Dendritic cell treated with granulocyte-macrophage colony-stimulating factor and Interleukin-4, amounts not matched to agents 40 ng/mL and 50 ng/mL, for 4 days (primary cell): ENCODE results near the gene NPC1L1.
"Not testable (repeated sequence)": the region's sequence is repeated elsewhere in the genome, so short reads cannot be mapped to it uniquely, and the experiment has no call there.

Experiments used
- H3K27ac Mint-ChIP-seq: one replicate; pipeline ENCODE4 v1.8.0; 2022; ENCODE audit warnings: mild to moderate bottlenecking, mixed read lengths
- H3K27me3 Mint-ChIP-seq: one replicate; pipeline ENCODE4 v1.8.0; 2022; ENCODE audit warnings: mild to moderate bottlenecking, mixed read lengths
- H3K36me3 Mint-ChIP-seq: one replicate; pipeline ENCODE4 v1.8.0; 2022; ENCODE audit warnings: low read depth, mixed read lengths
- H3K4me1 Mint-ChIP-seq: one replicate; pipeline ENCODE4 v1.8.0; 2022; ENCODE audit warnings: low read depth, mixed read lengths
- H3K4me3 Mint-ChIP-seq: one replicate; pipeline ENCODE4 v1.8.0; 2022; ENCODE audit warnings: mild to moderate bottlenecking, moderate library complexity, mixed read lengths
- H3K9me3 Mint-ChIP-seq: one replicate; pipeline ENCODE4 v1.8.0; 2022; ENCODE audit warnings: mixed read lengths
- intact Hi-C: fragments of 100-400 bp; cut with micrococcal nuclease; formaldehyde crosslinking; loops from one replicate; pipeline ENCODE4 v1.15.0; 2022

NPC1L1 gene

DNA sequence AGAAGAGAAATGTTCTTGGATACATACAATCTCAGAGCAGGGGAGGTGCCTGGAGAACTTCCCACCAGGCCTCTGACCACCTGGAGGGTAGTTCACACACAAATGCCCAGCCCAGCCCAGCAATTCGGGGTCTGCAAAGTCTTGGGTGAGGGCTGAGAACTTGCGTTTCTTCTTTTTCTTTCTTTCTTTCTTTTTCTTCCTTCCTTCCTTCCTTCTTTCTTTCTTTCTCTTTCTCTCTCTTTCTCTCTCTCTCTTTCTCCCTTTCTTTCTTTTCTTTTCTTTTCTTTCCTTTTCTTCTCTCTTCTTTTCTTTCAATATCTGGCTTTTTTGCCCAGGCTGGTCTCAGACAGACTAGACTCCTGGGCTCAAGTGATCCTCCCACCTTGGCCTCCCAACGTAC is 22.4 kb downstream of the NPC1L1 start:
- no peaks in the 10 kb centered on the region for H3K9me3 Mint-ChIP-seq
- no peak overlapping the region for H3K4me3 Mint-ChIP-seq
- peaks cover 1% of the 10 kb centered on the region for H3K27me3 Mint-ChIP-seq
- intact Hi-C loops, result no loop called here
- no peak overlapping the region for H3K27ac Mint-ChIP-seq
- no peaks in the 10 kb centered on the region for H3K36me3 Mint-ChIP-seq
- H3K4me1 Mint-ChIP-seq, result no peaks in the 10 kb centered on the region

DNA sequence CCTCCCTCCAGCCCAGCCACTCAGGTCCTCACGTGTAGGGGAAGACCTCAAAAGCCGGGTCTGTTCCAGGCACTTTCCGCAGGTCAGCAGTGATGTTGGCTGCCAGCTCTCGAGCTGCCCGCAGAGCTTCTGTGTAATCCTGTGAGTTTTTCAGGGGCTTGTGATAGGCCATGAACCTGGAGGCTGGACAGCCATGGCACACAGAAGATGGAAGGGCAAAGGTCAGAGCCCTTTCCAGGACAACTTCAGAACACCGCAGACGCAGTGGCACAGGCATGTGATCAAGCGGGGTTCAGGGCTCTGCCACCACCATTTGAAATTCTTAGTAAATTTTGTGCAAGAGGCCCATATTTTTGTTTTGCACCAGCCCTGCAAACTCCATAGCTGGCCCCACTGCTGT is 24.0 kb downstream of the NPC1L1 start:
- intact Hi-C loops, result no loop called here
- Mint-ChIP-seq H3K4me3 (no peak overlapping the region), H3K36me3 (no peaks in the 10 kb centered on the region), H3K27ac (no peak overlapping the region), H3K9me3 (no peaks in the 10 kb centered on the region), H3K27me3 (peaks cover 1% of the 10 kb centered on the region), H3K4me1 (no peaks in the 10 kb centered on the region)

DNA sequence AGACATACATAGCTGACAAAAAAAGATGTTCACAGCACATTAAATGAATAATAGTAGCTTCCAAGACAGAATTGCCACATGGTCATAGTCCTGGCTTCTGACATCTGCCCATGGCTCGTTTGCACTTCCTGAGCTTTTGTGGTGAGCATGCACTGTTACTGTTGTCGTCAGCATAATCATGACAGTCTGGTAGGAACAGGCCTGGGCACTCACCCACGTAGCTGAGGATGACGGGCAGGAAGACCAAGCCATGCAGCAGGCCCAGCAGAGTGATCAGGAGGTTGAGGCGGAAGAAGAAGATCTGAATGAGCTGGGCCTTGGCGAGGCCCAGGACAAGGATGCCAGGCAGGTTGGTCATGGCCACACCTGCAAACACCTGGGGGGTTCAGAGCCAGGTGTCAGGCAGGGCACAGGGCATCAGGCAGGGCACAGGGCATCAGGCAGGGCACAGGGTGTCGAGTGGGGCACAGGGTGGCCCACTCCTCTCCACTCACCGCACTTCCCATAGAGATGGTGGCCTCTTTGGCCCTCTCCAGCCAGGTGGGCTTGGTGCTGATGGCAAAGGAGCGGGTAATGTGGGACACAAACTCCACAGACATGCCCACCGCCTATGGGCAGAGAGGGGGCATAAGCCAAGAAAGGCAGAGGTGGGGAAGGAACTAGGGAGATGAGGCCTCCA is 25.4 kb downstream of the NPC1L1 start:
- Mint-ChIP-seq H3K36me3 (no peaks in the 10 kb centered on the region), H3K4me1 (no peaks in the 10 kb centered on the region), H3K27ac (no peak overlapping the region), H3K9me3 (no peaks in the 10 kb centered on the region), H3K4me3 (no peak overlapping the region), H3K27me3 (no peaks in the 10 kb centered on the region)
- intact Hi-C loops, result no loop called here

DNA sequence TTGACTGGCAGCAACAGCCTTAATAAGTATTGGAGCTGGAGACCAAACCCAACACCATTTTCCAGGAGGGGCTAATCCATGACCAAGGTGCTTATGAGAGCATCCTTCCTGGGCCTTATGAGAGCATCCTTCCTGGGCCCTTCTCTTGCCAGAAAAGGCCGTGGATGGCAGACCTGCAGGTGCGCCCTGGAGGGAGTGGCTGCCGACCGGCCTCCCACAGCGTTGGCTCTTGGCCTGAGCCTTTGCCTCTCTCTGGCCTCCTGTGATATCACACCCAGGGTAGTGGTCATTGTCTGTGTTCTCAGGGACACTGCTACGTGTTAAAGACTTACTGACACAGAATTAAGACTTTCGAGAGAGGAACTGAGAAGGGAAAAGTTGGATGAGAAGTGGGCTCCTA is 28.4 kb downstream of the NPC1L1 start:
- H3K27ac Mint-ChIP-seq, result no peak overlapping the region
- no peak overlapping the region for H3K4me3 Mint-ChIP-seq
- H3K27me3 Mint-ChIP-seq, result no peaks in the 10 kb centered on the region
- no peaks in the 10 kb centered on the region for H3K9me3 Mint-ChIP-seq
- intact Hi-C loops, result no loop called here
- peaks cover 8% of the 10 kb centered on the region for H3K4me1 Mint-ChIP-seq
- H3K36me3 Mint-ChIP-seq, result no peaks in the 10 kb centered on the region

DNA sequence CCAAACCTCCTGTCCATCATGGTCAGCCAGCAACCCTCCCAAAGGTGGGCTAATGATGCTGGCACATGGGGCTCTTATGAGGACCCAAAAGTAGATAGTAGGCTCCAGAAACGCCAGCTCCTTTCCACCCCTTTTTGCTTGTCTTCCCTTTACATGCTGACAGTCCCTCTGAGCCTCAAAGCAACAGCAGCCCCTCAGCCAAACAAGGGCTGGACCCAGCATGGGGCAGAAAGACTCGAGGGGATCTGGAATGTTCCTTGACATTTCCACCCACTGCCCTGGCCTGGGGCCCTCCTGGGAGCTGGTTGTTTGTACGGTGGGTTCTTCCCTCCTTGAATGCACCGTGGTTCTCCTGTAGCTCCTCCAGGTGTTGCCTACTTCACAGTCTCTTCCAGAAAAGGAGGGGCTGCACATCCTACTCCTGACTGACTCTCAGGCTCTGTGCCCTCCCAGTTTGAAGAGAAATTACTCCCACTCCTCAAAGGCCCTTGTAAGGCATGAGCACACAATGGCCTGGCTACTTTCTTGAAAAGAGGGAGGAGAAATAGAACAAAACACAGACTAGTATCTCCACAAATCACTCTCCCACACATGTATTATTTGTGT is 29.2 kb downstream of the NPC1L1 start:
- H3K9me3 Mint-ChIP-seq, result peaks cover 2% of the 10 kb centered on the region
- H3K27me3 Mint-ChIP-seq, result no peaks in the 10 kb centered on the region
- no peaks in the 10 kb centered on the region for H3K36me3 Mint-ChIP-seq
- no peak overlapping the region for H3K4me3 Mint-ChIP-seq
- no peak overlapping the region for H3K27ac Mint-ChIP-seq
- intact Hi-C loops, result no loop called here
- peaks cover 8% of the 10 kb centered on the region for H3K4me1 Mint-ChIP-seq

DNA sequence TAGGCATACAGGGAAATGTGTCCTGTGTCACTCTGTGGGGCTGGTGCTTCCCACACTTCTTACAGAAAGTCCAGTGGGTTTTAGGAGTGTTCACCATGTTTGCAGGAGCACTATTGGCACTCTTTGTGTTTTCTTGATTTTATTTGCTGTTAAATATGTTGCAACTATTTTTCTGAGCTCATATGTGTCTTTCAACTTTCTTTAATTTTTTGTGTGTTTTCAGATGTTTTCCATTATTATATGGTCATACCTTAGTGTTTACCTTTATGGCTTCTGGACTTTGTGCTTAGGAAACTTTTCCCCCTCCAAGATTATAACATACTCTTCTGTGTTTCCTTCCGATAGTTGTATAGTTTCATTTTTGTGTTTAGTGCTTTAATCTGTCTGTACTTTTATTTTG is 29.9 kb downstream of the NPC1L1 start:
- Mint-ChIP-seq H3K27ac (no peak overlapping the region), H3K36me3 (no peaks in the 10 kb centered on the region), H3K4me1 (peaks cover 8% of the 10 kb centered on the region), H3K27me3 (no peaks in the 10 kb centered on the region), H3K9me3 (peaks cover 8% of the 10 kb centered on the region), H3K4me3 (no peak overlapping the region)
- intact Hi-C loops, result no loop called here

DNA sequence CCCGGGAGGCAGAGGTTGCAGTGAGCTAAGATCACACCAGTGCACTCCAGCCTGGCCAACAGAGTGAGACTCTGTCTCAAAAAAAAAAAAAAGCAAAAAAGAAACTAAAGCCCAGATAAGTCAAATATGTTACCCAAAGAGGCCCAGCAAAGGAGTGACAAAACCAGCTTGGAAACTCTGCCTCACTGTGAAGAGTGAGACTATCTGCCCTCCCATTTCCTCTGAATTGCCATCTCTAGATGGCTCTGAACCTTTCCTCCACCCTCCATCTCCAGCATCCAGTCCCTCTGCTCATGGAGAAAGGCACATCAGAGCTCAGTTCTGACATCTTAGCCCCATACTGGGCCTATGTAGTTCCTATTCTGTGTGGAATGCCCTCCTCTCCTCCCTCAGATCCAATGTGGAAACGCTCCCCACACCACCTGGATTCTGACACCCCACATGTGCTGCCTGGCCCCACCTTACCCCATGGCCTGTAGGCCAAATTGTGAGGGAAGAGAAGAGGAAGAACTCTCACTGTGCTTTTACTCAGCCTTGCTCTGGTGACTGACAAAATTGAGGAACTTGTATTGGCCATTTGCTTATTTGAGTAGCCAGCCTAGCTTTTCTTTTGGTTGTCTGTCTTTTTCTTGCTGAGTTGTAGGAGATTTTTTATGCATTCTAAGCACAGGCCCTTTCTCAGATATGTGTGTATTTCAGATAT is 32.7 kb downstream of the NPC1L1 start:
- peak overlapping the region; percentile 50 for H3K27ac Mint-ChIP-seq
- H3K4me3 Mint-ChIP-seq, result no peak overlapping the region
- H3K9me3 Mint-ChIP-seq, result peaks cover 17% of the 10 kb centered on the region
- no peaks in the 10 kb centered on the region for H3K36me3 Mint-ChIP-seq
- intact Hi-C loops, result no loop called here
- no peaks in the 10 kb centered on the region for H3K27me3 Mint-ChIP-seq
- H3K4me1 Mint-ChIP-seq, result peaks cover 8% of the 10 kb centered on the region

DNA sequence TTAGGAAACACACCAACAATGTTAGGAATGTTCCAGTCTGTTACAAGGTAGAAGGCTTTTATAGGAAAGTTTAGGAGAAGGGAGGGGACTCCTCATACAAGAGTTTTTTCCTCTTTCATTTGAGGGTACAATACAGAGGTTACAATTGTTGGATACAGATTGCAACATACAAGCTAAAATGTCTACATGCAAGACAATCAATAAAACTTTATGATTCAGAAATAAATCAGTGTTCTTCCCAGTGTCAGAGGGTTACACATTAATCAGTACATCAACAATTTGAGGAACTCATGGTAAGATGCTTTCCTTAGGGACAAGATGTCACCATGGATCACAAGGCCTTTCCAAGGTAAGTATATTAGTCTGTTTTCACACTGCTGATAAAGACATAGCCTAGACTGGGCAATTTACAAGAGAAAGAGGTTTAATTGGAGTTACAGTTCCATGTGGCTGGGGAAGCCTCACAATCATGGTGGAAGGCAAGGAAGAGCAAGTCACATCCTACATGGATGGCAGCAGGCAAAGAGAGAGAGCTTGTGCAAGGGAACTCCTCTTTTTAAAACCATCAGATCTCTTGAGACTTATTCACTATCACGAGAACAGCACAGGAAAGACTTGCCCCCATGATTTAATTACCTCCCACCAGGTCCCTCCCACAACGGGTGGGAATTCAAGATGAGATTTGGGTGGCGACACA is 34.4 kb downstream of the NPC1L1 start:
- H3K27me3 Mint-ChIP-seq, H3K4me3 Mint-ChIP-seq, H3K27ac Mint-ChIP-seq, intact Hi-C loops, H3K4me1 Mint-ChIP-seq, H3K36me3 Mint-ChIP-seq: not testable (repeated sequence)
- H3K9me3 Mint-ChIP-seq, result peaks cover 17% of the 10 kb centered on the region

DNA sequence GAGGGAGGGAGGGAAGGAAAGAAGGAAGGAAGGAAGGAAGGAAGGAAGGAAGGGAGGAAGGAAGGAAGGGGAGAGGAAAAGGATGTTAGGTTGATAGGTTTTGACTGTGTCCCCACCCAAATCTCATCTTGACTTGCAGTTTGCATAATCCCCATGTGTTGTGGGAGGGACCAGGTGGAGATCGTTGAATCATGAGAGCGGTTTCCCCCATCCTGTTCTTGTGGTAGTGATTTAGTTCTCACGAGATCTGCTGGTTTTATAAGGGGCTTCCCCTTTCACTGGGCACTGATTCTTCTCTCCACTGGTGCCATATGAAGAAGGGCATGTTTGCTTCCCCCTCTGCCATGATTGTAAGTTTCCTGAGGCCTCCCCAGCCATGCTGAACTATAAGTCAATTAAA is 35.5 kb downstream of the NPC1L1 start:
- no peak overlapping the region for H3K4me3 Mint-ChIP-seq
- peaks cover 17% of the 10 kb centered on the region for H3K9me3 Mint-ChIP-seq
- no peak overlapping the region for H3K27ac Mint-ChIP-seq
- intact Hi-C loops, result no loop called here
- H3K36me3 Mint-ChIP-seq, result no peaks in the 10 kb centered on the region
- H3K27me3 Mint-ChIP-seq, result peaks cover 1% of the 10 kb centered on the region
- peaks cover 8% of the 10 kb centered on the region for H3K4me1 Mint-ChIP-seq

DNA sequence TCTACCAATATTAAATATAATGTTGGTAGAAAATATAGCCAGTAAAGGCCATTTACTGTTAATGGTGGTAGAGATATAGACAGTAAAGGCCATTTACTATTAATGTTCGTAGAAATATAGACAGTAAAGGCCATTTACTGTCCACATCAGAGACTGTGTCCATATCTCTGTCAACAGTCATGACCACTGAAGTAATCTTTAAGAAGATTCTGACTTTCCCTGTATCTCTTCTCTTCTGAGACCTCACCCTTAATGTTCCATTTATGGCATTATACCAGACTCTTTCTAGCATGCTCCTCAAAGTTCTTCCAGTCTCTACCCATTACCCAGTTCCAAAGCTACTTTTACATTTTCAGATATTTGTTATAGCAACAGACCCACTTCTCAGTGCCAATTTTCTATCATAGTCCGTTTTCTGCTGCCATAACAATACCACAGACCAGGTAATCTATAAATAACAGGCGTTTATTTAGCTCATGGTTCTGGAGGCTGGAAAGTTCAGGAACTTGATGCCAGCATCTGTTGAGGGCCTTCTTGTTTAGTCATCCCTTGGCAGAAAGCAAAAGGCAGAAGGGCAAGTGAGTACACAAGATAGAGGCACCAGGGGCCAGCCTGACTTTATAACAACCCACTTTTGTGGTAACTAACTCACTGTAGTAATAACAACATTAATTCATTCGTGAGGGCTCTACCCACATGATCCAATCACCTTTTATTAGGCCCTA is 42.7 kb downstream of the NPC1L1 start:
- no peaks in the 10 kb centered on the region for H3K36me3 Mint-ChIP-seq
- H3K4me1 Mint-ChIP-seq, result no peaks in the 10 kb centered on the region
- intact Hi-C loops, result no loop called here
- peaks cover 9% of the 10 kb centered on the region for H3K27me3 Mint-ChIP-seq
- no peaks in the 10 kb centered on the region for H3K9me3 Mint-ChIP-seq
- no peak overlapping the region for H3K27ac Mint-ChIP-seq
- no peak overlapping the region for H3K4me3 Mint-ChIP-seq

DNA sequence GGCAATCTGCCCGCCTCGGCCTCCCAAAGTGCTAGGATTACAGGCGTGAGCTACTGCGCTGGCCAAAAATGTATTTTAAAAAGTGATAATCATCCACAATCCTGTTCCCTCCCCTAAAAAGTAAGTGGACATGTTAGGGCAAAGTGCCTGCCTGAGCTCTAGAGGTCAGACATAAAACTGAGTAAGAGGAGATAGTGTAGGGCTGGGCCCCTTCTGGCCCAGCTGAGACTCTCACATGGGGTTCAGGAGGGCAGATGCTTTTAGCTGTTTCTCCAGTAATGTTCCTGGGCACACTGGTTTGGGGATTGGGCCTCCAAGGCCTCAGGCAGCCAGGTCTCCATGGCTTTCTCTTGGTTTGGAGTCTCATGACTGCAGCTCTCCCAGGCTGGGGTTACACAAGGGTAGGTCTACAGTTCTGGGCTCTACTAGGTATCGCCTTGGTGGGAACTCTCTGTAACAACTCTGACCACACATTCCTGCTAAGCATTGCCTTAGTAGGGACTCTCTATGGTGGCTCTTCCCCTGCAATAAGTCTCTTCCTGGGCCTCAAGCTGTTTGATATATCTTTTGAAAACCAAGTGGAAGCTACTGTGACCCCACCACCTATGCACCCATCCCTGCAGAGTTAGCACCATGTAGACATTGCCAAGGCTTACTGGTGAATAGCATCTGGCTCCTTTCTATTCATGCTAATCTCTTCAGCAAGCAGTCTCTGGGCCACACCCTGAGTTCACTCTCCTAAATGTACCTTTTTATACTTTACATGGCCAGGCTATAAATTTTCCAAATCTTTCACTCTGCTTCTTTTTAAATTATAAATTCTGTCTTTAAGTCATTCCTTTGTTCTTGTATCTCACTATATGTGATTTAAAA is 43.7 kb downstream of the NPC1L1 start:
- Mint-ChIP-seq H3K27me3 (peaks cover 8% of the 10 kb centered on the region), H3K9me3 (no peaks in the 10 kb centered on the region), H3K4me1 (no peaks in the 10 kb centered on the region), H3K36me3 (no peaks in the 10 kb centered on the region), H3K4me3 (no peak overlapping the region), H3K27ac (no peak overlapping the region)
- intact Hi-C loops, result no loop called here

DNA sequence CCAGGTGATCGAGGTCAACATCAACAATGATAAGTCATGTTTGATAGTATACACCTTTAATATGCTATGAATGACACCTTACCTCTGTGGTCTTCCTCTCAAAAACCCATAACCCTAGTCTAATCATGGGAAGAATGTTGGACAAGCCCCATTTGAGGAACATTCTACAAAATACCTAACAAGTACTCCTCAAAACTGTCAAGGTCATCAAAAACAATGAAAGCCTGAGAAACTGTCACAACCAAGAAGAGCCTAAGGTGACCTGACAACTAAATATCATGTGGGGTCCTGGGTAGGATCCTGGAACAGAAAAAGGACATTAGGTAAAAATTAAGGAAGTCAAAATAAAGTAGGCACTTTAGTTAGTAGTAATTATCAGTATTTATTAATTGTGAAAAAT is 44.7 kb downstream of the NPC1L1 start:
- Mint-ChIP-seq H3K27ac (no peak overlapping the region), H3K36me3 (no peaks in the 10 kb centered on the region), H3K4me3 (no peak overlapping the region), H3K4me1 (no peaks in the 10 kb centered on the region), H3K27me3 (peaks cover 8% of the 10 kb centered on the region), H3K9me3 (no peaks in the 10 kb centered on the region)
- intact Hi-C loops, result no loop called here

DNA sequence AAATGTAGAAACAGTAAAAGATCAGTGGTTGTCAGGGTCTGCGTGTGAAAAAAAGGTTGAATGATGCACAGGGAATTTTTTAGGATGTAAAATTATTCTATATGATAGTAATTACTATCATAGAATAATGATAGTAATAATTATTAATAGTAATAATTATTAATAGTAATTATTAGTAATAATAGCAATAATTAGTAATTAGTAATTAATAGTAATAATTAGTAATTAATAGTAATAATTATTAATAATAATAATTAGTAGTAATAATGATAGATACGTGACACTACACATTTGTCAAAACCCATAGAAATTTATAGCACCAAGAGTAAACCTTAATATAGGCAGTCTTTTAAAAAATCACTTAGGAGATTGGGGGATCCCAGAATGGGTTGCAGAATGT is 46.2 kb downstream of the NPC1L1 start:
- intact Hi-C loops, result loop anchor here (5.0 kb wide), 3 partner anchors 72 to 352 kb away; partner anchors contain the start of genes H2AZ2 and PPIA

More for the DNA sequence above, 46.2 kb downstream of the NPC1L1 start:
- peaks cover 8% of the 10 kb centered on the region for H3K27me3 Mint-ChIP-seq
- H3K9me3 Mint-ChIP-seq, result no peaks in the 10 kb centered on the region
- H3K36me3 Mint-ChIP-seq, result peaks cover 11% of the 10 kb centered on the region
- H3K27ac Mint-ChIP-seq, result no peak overlapping the region
- no peak overlapping the region for H3K4me3 Mint-ChIP-seq
- peaks cover 9% of the 10 kb centered on the region for H3K4me1 Mint-ChIP-seq
